NT2/D1 (cell line): ENCODE measurements around the gene OTUD6A.

Experiments used
- DNase-seq: peaks from one replicate; pipeline ENCODE4 v3.0.0-alpha.2; 2011; ENCODE audit warnings: low read depth, low spot score
- H3K27me3 ChIP-seq: 2 replicates; pipeline ENCODE4 v1.6.0; 2011; ENCODE audit warnings: mild to moderate bottlenecking; ENCODE audit not compliant: insufficient read length, insufficient read depth
- H3K36me3 ChIP-seq: 2 replicates; pipeline ENCODE4 v1.6.1; 2011; ENCODE audit warnings: mild to moderate bottlenecking, low read length, mixed read lengths; ENCODE audit not compliant: insufficient read depth, insufficient read length
- H3K4me1 ChIP-seq: 2 replicates; pipeline ENCODE4 v1.5.1; 2011; ENCODE audit not compliant: insufficient read depth, insufficient read length
- H3K4me3 ChIP-seq: 2 replicates; pipeline ENCODE4 v1.5.1; 2011; ENCODE audit warnings: low read depth; ENCODE audit not compliant: insufficient read length
- H3K9ac ChIP-seq: 2 replicates; pipeline ENCODE4 v1.6.0; 2011; ENCODE audit warnings: low read depth; ENCODE audit not compliant: insufficient read length
- H3K9me3 ChIP-seq: 2 replicates; pipeline ENCODE4 v1.5.1; 2011; ENCODE audit warnings: mild to moderate bottlenecking, low read length; ENCODE audit not compliant: insufficient read depth
- SUZ12 ChIP-seq: IDR thresholded peaks from 2 replicates; pipeline ENCODE4 v1.6.1; 2011; ENCODE audit not compliant: insufficient read length, insufficient read depth; ENCODE audit errors: extremely low read depth
- YY1 ChIP-seq: IDR thresholded peaks from 2 replicates; pipeline ENCODE4 v1.6.1; 2011; ENCODE audit not compliant: insufficient read length, insufficient read depth
- ZNF274 ChIP-seq: IDR thresholded peaks from 2 replicates; pipeline ENCODE4 v1.6.1; 2011; ENCODE audit warnings: mild to moderate bottlenecking, low read depth, low read length

Gene OTUD6A

GRCh38 chrX:70079870-70080269, 17.6 kb downstream of the OTUD6A start:
- DNase-seq, result no peak
- H3K4me1 ChIP-seq, result no peaks in the 10 kb centered on the region
- H3K4me3 ChIP-seq, result no peak overlapping the region
- TF ChIP-seq ZNF274 (no peak), YY1 (no peak), SUZ12 (no peak)
- H3K36me3 ChIP-seq, result no peaks in the 10 kb centered on the region
- peaks cover 21% of the 10 kb centered on the region for H3K9me3 ChIP-seq
- H3K27me3 ChIP-seq, result no peaks in the 10 kb centered on the region
- no peak overlapping the region for H3K9ac ChIP-seq

DNA sequence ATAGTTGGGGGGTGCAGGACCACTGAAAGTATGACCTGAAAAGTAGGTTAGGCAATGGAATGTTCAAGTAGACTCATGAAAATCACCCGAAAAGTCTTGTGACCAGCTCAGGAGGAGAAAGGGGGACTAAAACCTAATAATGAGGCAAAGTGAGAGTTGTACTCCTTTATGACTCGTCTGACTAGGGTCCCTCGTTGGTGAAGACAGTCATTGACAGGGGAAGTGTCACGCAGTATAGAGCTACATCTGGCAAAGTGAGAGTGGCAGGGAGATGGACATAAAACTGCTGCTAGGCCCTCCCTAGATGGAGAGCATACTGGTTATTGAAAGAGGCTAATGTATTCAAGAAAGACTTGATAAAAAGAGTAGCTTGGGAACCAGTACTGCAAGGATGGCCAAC, 20.5 kb downstream of the OTUD6A start:
- Histone ChIP-seq H3K9ac (no peak overlapping the region), H3K27me3 (no peaks in the 10 kb centered on the region), H3K4me3 (no peak overlapping the region), H3K9me3 (peaks cover 7% of the 10 kb centered on the region; the same call in 1 of the 2 replicates), H3K4me1 (no peaks in the 10 kb centered on the region), H3K36me3 (no peaks in the 10 kb centered on the region)
- TF ChIP-seq YY1 (no peak), SUZ12 (no peak), ZNF274 (no peak)
- no peak for DNase-seq

GRCh38 chrX:70084592-70085240, 22.5 kb downstream of the OTUD6A start:
- no peaks in the 10 kb centered on the region for H3K36me3 ChIP-seq
- H3K9me3 ChIP-seq, result no peaks in the 10 kb centered on the region
- no peak for TF ChIP-seq ZNF274
- no peak for TF ChIP-seq YY1
- no peak for TF ChIP-seq SUZ12
- DNase-seq, result no peak
- no peak overlapping the region for H3K9ac ChIP-seq
- no peaks in the 10 kb centered on the region for H3K4me1 ChIP-seq
- H3K27me3 ChIP-seq, result no peaks in the 10 kb centered on the region
- no peak overlapping the region for H3K4me3 ChIP-seq

DNA sequence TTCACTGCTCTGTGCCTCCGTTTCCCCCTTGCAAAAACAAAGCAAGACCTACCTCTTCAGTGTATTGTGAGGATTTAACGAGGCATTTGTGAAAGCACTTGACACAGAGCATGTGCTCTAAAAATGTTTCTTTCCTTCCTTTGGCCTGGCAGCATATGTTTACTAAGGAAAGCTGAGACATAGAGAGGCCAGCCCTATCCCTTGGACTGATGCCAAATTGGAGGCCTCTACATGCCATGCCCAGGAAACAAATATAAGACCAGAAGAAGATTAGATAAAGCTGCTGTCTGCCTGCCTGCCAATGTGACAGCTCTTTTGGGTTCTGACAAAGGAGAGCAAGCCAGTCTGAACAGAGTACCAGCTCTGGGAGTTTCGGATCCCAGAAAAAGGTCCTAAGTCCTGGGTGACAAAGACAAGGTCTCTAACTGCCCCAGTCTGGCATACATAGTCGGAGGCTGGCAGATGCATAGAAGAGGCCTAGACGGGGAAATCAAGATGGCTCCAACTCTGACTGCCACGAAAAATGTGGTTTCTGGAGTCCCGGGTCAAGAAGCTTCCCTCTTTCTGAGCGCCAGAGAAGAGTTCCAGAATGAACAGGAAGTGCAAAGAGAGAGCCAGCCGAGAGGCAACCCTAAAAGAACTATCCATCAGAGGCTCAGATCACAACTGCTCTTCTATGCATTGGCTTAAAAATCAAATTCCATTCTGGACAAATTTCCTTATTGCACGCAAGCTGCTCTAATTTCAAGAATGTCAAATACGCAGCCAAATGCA, 25.8 kb downstream of the OTUD6A start:
- H3K4me1 ChIP-seq, result no peaks in the 10 kb centered on the region
- H3K9ac ChIP-seq, result no peak overlapping the region
- TF ChIP-seq ZNF274 (no peak), YY1 (no peak), SUZ12 (no peak)
- no peak for DNase-seq
- H3K36me3 ChIP-seq, result no peaks in the 10 kb centered on the region
- H3K27me3 ChIP-seq, result no peaks in the 10 kb centered on the region
- H3K9me3 ChIP-seq, result no peaks in the 10 kb centered on the region
- no peak overlapping the region for H3K4me3 ChIP-seq

DNA sequence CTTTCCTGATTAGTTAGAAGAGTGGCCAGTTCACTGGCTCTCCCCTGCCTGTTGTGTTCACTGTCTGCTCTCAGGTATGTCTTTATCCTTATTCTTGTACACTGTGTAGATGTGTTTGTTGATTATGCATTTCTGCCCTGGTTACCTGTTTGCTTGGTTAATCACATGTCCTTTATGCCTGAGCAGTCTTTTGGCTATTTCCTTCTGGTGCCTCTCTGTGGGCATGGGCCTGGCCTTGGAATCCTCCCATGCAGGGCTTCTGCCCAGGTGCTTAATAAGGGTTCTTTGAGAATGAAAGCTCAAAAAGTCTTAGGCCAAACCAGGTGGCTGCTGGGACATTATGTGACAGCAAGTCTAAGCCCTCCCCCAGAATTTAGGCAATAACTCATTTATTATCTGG, 26.5 kb downstream of the OTUD6A start:
- Histone ChIP-seq H3K9me3 (no peaks in the 10 kb centered on the region), H3K4me1 (no peaks in the 10 kb centered on the region), H3K9ac (no peak overlapping the region), H3K27me3 (no peaks in the 10 kb centered on the region), H3K36me3 (no peaks in the 10 kb centered on the region), H3K4me3 (no peak overlapping the region)
- TF ChIP-seq YY1 (no peak), SUZ12 (no peak), ZNF274 (no peak)
- DNase-seq, result no peak

DNA sequence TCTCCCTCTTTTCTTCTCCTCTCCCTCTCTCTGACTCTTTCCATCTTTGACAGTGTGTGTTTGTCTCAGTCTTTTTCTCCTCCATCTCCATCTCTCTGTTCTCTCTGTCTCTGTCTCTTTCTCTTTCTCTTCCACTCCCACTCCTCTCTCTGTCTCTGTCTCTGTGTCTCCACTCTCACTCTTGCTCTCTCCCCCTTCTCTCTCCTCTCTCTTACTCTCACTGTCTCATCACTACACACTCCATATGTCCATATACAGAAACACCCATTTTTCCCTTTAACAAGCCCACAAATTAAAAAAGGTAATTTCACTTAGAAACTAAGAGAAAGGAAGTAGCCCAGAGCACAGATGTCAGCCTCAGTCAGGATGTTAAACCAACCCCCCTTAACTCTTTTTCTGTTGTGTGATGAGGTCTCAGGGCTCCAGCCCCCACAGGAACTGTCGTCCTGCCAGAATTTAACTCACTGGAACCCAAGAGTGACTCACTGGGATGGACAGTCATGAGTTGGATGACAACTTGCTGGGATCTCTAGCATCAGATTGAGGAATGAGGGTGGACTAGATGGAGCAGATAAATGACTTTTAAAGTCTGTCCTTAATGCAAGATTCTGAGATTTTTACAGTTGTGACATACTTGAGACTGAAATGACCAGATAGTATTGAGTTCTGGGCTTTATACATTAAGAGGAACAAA, 27.5 kb downstream of the OTUD6A start:
- no peaks in the 10 kb centered on the region for H3K4me1 ChIP-seq
- H3K36me3 ChIP-seq, result no peaks in the 10 kb centered on the region
- no peak overlapping the region for H3K4me3 ChIP-seq
- H3K27me3 ChIP-seq, result no peaks in the 10 kb centered on the region
- no peaks in the 10 kb centered on the region for H3K9me3 ChIP-seq
- H3K9ac ChIP-seq, result no peak overlapping the region
- DNase-seq, result no peak
- TF ChIP-seq ZNF274 (no peak), SUZ12 (no peak), YY1 (no peak)

DNA sequence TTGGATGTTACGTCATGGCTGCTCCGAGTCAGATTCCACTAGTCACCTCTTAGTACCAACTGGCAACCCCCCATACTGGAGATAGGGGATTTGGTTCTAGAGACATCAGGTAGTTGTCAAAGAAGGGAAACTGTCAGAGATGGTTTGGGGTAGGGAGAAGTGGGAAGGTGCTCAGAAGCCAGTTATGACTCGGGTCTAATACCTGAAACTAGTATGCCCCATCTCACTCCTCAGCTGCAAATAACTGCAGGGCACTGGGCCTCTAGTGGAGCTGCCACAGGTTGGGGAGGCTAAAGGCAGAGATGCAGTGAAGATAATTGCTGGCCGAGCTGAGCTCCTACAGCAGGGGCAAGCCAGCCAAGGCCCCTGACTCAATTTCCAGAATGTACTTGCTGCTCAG, 30.0 kb downstream of the OTUD6A start:
- no peaks in the 10 kb centered on the region for H3K4me1 ChIP-seq
- H3K27me3 ChIP-seq, result no peaks in the 10 kb centered on the region
- H3K9ac ChIP-seq, result no peak overlapping the region
- no peaks in the 10 kb centered on the region for H3K36me3 ChIP-seq
- H3K4me3 ChIP-seq, result no peak overlapping the region
- TF ChIP-seq SUZ12, result no peak
- no peak for TF ChIP-seq ZNF274
- no peak for TF ChIP-seq YY1
- H3K9me3 ChIP-seq, result no peaks in the 10 kb centered on the region
- no peak for DNase-seq
